NCI-H2029 treated with DMSO at 0.1 percent for 48 hours (cell line): ENCODE measurements around the gene SH2D4B.

ENCODE experiments used
- DNase-seq: peaks from one replicate; lab custom pipeline; 2025; lab: John Stamatoyannopoulos, UW

SH2D4B gene

DNA sequence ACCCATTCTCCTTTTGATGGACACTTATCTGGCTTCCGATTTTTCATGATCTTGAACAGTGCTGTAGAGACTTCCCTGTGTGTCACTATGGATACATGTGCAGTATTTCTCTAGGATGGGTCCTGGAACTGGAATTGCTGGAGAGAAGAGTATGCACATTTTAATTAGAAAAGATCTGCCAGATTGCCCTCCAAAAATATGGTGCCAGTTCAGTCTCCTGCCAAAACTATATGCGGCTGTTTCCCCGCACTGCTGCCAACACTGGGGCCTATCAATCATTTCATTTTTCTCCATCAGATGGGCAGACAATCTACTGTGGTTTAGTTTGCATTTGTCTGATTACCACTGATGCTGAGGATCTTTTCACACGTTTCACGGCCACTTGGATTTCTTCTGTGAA lies 105.0 kb downstream of the SH2D4B start:
- no peak for DNase-seq

DNA sequence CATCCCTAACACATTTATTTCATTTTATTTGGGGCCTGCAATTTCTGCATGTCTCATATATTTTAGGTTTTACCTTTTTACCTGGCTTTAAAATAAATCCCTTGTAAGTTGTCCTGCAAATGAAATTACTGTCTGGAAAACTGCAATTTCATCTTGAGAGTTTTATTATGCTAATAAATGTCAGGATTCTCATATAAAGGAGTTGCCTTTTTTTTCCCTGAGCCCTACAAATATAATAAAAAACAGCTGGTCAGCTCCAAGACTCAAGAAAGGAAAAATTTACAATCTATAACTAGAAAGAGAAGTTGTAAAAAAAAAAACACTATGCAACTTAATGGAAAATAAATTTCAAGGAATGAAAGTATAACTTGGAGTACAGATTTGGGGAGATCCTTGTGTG lies 108.7 kb downstream of the SH2D4B start:
- DNase-seq: no peak

DNA sequence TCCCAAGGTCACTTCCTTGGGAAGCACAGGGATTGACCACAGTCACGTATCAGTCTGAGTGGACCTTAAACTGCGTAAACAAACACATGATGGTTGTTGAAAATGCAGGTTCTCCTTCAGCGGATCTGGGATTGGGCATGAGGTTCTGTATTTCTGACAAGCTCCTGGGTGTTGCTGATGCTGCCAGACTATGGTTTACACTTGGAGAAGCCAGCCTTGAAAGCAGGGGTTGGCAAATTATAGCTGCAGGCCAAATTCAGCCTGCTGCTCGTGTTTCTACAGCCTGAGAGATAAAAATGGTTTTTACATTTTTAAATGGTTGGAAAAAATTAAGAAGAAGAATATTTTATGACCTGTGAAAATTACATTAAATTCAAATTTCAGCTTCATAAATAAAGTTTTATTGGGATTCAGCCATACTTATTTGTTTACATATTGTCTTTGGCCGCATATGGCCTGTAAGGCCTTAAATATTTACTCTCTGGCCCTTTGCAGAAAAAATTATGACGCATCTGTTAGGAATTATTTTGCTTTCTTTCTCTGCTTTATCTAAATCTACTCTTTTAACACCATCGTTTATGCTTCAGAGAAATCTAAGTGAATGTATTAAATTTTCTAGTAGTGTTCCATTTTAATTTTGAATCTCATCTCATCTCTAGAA lies 109.6 kb downstream of the SH2D4B start:
- no peak for DNase-seq

DNA sequence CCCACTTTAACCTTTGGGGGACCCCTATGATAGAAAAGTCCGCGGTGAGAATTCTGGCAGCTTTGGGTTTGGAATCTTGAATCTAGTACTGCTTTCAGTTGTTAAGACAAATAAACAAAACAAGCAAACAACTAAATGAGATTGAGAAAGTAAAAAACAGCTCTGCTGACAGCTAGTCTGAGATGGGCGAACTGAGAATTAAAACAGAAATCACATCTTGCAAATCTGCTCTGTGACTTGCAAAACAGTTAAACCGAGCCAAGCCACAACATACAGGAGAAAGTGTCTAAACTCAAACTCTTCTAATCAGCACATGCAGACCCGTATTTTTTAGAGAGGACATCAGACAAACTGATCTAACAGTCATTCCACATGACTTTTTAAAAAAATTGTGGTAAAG lies 110.4 kb downstream of the SH2D4B start:
- DNase-seq: no peak

DNA sequence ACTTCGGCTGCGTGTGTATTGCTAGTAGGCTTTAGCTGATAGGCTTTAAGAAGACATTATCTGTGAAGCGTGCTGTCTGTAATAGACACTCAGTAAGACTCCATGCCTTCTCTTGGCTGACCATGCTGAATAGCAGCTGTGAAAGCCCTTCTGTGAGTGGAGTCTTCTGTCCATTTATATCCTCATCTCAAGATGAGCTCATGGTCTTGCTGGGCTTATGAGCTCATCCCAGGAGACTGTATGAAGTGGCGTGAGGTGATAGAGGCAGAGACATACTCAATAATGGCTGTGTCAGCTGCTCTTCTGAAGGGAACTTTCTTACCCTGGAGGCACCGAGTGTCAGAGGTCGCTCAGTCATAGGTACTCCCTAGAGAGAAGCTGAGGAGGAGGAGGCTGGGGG lies 111.5 kb downstream of the SH2D4B start:
- no peak for DNase-seq

DNA sequence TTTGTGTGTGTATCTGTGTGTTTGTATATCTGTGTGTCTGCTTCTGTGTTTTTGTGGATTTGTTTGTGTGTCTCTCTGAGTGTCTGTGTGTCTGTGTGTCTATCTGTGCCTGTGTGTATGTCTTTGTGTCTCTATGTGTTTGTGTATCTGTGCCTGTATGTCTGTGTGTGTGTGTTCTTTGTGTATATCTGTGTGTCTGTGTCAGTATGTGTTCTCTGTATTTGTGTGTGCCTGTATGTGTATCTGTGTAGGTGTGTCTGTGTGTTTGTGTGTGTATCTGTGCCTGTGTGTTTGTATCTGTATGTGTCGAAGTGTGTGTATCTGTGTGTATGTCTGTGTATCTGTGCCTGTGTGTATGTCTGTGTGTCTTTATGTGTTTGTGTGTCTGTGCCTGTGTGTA lies 118.2 kb downstream of the SH2D4B start:
- no peak for DNase-seq

DNA sequence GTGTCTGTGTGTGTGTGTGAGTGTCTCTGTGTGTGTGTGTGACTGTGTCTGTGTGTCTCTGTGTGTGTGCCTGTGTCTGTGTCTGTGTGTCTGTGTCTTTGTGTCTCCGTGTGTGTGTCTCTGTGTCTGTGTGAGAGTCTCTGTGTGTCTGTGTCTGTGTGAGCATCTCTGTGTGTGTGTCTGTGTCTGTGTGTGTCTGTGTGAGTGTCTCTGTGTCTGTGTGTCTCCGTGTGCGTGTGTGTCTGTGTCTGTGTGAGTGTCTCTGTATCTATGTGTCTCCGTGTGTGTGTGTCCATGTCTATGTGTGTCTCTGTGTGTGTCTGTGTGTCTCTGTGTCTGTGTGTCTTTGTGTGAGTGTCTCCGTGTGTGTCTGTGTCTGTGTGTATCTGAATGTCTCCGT lies 120.4 kb downstream of the SH2D4B start:
- DNase-seq: no peak

DNA sequence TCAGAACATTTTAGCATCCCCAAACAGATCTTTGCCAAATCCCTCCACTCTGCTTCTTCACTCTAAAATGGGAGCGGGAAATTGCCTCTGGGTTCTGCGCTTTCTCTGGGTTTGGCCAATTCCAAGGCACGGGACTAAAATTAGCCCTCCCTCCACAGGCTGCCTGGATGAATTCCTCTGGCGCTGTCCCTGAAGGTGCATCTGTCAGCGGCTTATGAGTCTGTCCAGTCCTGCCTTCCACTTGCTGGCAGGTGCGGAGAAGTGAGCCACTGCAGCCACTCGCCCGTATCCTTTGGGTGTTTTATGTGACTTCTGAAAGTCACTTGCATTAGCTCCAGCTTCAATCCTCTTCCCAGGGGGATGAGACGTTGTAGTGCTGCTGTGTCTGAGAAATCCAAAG lies 121.6 kb downstream of the SH2D4B start:
- DNase-seq: no peak

DNA sequence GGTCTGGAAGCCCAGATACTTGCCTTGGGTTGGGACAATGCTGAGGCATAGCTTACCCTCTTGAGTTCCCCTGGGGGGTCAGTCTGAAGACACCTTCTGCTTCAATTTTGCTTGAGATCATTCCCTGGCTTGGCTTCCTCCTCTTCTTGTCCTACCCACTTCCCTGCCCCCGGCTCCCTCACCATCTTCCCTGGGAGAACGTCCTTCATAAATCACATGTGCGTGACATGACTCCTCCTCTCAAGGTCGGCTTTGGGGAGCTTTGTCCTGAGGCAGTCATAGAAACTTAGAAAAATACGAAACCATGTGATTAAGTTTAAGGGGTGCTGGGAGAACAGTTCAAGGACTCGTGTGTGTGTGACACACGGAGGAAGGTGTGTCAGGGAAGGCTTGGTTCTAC lies 122.6 kb downstream of the SH2D4B start:
- DNase-seq: no peak

DNA sequence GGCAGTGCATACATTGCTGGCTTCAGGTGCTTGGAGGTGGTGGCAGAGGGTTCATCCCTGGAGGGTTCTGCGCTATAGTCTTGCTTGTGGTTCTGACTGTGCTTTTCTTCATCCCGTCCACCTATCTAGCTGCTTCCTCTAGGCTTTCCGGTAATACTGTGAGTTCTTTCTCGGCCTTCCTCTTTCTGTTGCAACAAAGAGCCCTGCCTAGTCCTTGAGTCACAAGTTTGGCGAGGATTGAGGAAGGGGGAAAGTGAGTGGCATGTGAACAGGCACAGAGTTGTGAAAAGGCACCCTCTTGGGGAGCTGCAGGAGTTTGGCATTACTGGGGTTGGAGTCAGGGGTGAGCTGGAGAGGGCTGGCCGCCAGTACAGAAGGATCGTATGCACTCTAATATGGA lies 123.0 kb downstream of the SH2D4B start:
- no peak for DNase-seq

DNA sequence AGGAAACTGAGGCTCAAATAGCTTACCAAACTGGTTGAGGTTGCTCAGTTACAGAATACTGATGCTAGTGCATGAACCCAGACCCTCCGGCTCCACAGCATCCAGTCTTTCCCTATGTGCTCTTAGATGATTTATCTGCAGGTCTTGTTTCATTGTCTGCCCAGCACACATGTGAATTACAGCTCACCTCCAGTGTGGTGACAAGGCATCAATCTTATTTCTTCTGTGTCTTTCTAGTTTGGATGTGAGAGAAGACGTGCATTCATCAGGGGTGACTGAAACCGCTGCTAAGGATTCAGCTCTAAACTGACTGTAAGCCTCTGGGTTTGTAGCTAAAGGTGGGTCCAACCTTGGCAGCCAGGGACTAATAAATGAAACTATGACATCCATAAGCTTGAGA lies 123.8 kb downstream of the SH2D4B start:
- no peak for DNase-seq

DNA sequence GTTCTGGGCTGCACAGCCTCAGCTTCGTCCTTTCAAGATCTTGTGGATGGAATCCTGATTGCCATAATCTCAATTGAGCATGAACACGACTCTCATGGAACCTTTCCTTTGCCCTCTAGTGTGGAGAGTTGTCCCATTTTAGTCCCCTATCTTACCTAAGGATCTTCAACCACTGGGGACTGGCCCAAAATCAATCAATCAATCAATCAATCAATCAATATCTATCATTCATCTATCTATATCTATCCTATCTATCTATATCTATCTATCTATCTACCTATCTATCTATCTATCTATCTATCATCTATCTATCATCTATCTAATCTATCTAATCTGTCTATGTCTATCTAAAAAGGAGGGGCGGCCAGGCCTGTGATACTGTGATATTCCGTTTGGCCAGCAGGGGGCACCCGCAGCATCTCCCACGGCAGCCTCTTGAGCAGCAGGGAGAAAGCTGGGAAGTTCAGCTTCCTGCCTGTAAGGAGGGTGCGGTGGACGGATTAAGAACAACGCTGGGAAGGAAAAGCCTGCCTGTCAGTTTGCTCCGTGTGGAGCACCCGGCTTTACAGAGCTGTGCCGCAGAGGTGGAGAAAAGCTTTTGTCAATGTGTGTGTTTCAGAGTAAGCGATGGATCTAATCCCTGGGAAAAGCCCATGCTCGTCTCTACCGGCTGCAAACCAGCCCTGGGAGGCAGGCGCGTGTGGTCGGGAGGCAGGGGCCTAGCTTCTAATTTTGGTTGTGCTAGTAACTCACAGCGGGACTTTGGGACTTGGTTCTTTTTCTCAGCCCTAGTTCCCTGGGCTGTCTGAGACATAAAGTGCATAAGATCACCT lies 124.9 kb downstream of the SH2D4B start:
- peak; percentile 5 for DNase-seq

DNA sequence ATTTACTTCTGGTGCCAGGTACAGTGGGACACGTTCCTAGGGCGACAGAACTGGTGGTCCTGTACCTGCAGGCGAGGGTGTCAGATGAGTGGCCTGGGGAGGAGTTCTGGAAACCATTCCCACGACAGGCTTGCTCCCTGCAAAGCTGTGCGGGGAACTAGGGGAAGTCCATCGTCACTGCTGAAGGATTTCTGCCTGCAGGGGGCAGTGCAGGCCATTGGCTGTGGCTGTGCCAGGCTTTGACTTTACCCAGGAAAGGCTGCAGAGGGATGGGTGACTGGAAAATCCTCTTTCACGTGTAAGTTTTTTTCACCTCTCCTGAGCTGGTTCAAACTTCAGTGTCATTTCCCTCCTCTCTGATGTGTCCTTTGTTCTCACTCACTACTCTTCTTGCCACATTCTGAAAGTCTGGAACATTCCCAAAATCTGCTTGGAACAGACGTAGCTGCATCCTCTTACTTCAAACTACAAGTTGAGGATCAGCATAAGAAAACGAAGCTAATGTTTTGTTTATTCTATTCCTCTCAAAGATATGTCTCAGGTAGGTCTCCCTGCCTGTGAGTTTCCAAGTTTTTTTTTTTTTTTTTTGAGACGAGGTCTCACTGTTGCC lies 126.5 kb downstream of the SH2D4B start:
- DNase-seq: no peak

DNA sequence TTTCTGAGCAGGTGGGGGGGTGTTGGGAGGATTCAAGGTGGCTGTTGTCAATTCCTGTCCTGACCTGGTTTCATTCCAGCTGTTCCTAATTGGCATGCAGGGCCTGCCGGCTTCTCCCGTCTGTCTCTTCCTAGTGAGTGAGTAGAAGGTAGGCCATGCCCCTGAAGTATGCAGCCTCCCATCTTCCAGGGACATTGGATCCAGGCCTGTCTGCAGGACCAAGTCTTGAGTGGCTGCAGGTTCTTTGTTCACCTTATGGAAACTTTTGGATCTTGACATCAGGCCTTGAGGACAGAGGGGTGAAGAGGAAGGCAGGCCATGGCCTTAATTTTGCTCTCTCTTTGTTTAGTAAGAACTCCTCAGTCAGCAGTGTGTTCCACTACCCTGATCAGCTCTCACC lies 131.8 kb downstream of the SH2D4B start:
- no peak for DNase-seq

DNA sequence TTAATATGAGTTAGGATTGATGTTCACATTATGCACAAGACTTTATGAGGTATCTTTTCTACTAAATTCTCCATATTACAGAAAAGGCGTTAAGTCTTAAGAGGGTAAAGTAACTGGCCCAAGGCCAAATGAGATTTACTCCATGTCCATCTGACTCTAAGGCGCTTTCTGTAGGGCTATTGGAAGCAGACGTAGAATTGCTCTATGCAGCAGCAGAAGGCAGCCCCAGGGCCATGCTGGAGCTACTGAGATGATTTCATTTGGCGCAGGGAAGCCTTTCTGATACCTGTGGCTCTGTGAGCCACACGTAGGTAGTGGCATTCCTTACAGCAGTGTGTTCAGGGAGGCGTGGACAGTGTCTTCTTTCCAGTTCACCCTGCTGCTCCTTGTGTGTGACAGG lies 133.1 kb downstream of the SH2D4B start:
- DNase-seq: no peak

DNA sequence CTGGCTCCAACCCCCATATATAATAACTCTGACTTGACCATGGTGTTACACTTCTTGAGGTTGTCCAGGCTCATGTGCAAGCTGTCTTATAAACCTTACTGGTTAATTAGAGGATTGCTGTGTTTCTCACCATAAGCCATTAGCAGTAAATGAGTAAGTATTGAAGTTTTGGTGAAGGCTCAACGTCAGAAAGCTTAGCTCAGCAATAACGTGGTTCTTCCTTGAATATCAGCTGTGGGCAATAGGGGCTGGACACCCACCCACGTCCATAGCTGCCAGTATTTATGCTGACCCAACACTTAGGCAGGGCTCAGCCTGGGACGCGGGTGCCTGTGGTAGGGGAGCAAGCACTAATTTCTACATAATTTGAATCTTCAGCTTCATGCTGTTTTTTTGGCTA lies 134.1 kb downstream of the SH2D4B start:
- DNase-seq: no peak

DNA sequence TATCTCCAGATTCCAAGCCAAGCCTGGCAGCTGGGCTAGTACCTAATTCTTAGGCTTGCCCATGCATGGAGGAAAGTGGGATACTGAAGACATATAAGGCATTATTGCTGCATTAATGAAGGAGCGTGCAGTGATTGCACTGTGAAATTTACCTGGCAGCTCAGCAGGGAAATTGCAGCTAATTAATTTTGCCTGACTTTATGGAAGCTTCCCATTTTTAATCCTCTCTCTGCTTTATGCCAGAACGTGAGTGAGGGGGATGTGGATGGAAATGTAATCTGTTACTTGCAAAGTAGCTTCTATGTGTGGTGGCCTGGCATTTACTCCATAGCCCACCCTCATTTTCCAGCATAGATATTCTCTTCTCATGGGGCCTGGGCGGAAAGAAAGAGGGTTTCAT lies 134.9 kb downstream of the SH2D4B start:
- DNase-seq: no peak

DNA sequence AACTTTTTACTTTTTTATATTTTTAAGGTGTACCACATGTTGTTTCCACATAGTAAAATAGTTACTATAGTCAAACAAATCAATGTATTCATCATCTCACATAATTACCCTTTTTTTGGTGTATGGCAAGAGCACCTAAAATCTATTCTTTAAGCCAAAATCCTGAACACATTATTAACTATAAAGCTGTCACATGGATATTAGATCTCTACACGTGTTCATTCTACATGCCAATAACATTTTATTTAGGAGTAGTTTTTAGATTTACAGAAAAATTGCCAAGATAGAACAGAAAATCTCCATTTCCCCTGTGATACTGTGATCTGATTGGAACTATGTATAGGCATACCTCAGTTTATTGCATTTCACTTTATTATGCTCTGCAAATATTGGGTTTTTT lies 137.1 kb downstream of the SH2D4B start:
- DNase-seq: no peak

DNA sequence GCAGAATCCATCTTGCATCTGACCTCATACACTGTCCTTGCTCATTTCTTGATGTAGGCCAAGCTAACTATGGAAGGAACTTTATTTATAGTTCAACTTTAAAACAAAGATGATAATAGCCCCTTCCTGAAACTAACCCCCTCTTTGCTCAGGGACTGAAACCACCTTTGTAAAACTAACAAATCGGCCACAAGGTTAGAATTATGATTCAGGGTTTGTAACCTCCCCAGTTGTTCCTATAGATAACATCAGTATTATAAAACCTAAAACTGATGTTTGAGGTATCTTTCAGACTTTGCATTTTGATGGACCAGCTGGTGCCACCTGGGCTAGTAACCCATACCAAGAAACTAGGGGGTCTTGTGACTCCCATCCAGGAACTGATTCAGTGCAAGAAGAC lies 143.4 kb downstream of the SH2D4B start:
- no peak for DNase-seq

DNA sequence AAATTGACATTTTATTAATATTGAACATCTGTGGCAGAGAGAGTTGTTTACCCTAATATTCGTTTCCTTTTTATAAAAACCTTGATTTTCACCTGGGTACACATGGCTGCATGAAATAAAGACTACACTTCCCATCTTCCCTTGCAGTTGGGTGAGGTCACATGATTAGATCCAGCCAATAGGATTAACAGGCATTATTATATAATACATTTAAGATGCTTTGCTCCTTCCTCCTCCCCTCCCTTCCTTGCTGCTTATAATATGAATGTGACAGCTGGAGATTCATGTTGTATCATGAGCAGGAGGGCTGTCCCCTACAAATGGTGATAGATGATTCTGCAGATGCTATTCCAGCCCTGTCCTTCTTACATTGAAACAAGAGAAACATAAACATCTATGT lies 146.6 kb downstream of the SH2D4B start:
- DNase-seq: no peak

DNA sequence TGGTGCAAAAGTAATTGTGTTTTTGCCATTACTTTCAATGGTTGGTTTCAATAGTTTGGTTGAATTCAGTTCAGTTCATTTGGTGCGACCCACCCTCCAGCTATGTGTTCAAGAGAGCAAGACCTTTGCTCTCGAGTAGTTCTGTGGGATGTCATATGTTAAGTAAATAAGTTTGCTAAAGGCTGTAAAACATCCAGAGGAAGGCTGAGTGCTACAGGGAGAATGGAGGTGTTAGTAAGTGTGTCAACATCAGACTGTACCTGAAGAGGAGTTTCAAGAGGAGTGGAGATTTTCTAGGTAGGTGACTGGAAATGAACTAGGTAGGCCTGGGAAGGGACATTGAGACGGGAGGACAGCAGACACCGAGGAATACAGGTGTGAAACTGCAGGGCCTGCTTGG lies 147.7 kb downstream of the SH2D4B start:
- no peak for DNase-seq

DNA sequence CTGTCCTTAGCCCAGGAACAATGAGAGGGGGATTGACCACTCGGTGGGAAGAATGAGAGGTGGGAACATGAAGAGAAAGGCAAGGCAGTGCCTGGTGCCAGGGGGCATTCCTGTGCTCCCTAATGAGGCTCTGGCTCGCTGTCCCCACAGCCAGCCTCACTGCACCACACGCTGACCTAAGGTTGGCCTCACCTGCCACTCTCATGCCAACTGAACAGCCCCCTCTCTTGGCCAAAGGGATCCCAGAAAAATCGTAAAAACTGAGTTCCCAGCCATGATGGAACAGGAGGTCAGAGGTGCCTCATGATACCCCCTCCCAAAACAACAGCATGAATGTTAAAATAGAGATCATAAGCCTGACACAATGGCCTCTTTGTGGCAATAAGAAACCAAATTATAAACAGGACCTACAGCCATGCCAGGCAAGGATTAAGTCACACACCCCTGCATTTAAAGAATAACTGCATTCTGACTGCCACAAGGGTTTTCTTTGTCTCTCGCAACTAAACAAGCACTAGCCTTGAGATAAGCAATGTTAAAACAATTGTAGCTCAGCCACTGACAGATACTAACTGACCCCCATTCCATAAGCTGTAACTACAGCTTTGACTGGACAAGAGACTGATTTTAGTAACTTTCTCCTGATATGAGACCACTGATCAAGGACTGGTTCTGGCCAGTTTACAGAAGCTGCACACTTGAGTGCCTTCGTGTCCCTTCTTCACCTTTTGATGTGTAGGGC lies 149.2 kb downstream of the SH2D4B start:
- no peak for DNase-seq

DNA sequence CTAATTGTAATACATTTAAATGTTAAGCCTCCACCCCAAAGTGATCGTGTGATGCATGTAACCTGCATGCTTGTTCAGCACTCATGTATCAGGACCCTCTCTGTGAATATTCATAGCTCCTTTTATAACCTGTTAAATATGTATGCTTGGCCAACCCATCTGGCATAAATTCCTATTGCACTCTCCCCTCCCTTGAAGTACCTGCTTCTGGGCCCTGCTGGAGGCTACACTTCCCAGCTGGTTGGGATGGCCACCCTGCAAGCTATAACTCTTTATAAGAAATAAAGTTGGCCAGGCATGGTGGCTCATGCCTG lies 149.7 kb downstream of the SH2D4B start:
- no peak for DNase-seq
